ENCODE data around the gene NMD3.
A peak's percentile ranks its signal among the peaks of the same experiment; 100 is the strongest.

The NMD3 gene

DNA sequence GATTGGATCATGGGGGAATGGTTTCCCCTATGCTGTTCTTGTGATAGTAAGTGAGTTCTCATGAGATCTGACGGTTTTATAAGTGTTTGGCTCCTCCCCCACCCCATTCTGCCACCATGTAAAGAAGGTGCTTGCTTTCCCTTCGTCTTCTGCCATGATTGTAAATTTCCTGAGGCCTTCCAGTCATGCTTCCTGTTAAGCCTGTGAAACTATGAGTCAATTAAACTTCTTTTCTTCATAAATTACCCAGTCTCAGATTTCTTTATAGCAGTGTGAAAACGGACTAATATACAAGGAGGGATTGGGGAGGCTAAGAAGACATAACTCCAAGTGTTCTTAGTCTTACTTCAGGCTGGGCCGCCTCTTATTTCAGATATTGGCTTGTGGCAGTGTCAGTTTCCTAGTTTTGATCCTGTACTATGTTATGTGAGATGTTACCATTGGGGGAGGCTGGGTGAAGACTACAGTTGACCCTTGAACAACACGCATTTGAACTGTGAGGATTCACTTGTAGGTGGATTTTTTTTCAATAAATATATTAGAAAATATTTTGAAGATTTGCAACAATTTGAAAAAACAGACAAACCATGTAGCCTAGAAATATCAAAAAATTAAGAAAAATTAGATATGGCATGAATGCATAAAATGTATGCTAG, 44.9 kb downstream of the NMD3 start:
- Histone ChIP-seq H3K27me3 (ENCODE audit: insufficient read depth, poor library complexity, severe bottlenecking) (no peaks in the 10 kb centered on the region), H3K36me3 (ENCODE audit: low read depth) (peaks cover 22% of the 10 kb centered on the region), H3K27ac (ENCODE audit: poor library complexity, severe bottlenecking) (peak overlapping the region; percentile 91), H3K9me3 (ENCODE audit: severe bottlenecking) (peaks cover 2% of the 10 kb centered on the region), H3K4me3 (ENCODE audit: severe bottlenecking) (no peak overlapping the region), H3K4me1 (ENCODE audit: insufficient read depth, poor library complexity, severe bottlenecking) (peaks cover 33% of the 10 kb centered on the region)
- ATAC-seq (ENCODE audit: low read depth) = no peak
- no peak for DNase-seq (ENCODE audit: low spot score)
- TF ChIP-seq, protein P1, sequence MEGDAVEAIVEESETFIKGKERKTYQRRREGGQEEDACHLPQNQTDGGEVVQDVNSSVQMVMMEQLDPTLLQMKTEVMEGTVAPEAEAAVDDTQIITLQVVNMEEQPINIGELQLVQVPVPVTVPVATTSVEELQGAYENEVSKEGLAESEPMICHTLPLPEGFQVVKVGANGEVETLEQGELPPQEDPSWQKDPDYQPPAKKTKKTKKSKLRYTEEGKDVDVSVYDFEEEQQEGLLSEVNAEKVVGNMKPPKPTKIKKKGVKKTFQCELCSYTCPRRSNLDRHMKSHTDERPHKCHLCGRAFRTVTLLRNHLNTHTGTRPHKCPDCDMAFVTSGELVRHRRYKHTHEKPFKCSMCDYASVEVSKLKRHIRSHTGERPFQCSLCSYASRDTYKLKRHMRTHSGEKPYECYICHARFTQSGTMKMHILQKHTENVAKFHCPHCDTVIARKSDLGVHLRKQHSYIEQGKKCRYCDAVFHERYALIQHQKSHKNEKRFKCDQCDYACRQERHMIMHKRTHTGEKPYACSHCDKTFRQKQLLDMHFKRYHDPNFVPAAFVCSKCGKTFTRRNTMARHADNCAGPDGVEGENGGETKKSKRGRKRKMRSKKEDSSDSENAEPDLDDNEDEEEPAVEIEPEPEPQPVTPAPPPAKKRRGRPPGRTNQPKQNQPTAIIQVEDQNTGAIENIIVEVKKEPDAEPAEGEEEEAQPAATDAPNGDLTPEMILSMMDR (IDR thresholded peaks at IDR 0.05; ENCODE audit: poor library complexity, severe bottlenecking) = no peak

DNA sequence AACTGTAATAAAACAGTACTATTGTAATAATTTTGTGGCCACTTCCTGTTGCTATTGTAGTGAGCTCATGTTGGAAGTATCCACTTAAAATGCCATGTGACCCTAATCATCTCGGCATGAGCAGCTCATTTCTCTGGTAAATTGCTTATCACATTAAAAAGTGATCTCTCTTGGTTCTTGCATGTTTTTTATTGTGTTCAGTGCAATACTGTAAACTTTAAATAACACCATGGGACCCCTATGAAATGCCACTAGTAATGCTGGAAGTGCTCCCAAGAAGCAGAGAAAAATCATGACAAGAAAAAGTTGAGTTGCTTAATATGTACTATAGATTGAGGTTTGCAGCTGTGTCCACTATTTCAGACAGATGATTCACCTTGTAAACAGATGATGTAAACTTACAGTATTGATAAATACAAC, 45.6 kb downstream of the NMD3 start:
- DNase-seq (ENCODE audit: low spot score) (no peak), ATAC-seq (ENCODE audit: low read depth) (peak; percentile 86)
- Histone ChIP-seq H3K27ac (ENCODE audit: poor library complexity, severe bottlenecking) (peak overlapping the region; percentile 91), H3K9me3 (ENCODE audit: severe bottlenecking) (peaks cover 2% of the 10 kb centered on the region), H3K36me3 (ENCODE audit: low read depth) (peaks cover 22% of the 10 kb centered on the region), H3K27me3 (ENCODE audit: insufficient read depth, poor library complexity, severe bottlenecking) (no peaks in the 10 kb centered on the region), H3K4me1 (ENCODE audit: insufficient read depth, poor library complexity, severe bottlenecking) (peaks cover 33% of the 10 kb centered on the region), H3K4me3 (ENCODE audit: severe bottlenecking) (no peak overlapping the region)
- TF ChIP-seq, protein P1 (IDR thresholded peaks at IDR 0.05; ENCODE audit: poor library complexity, severe bottlenecking) = no peak

- H3K9me3 ChIP-seq (ENCODE audit: severe bottlenecking) = peaks cover 2% of the 10 kb centered on the region
Measured at GRCh38 chr3:161267646-161268045, 46.5 kb downstream of the NMD3 start.

GRCh38 chr3:161268601-161269000, 47.5 kb downstream of the NMD3 start:
- TF ChIP-seq, protein P1 (IDR thresholded peaks at IDR 0.05; ENCODE audit: poor library complexity, severe bottlenecking) = no peak
- ATAC-seq (ENCODE audit: low read depth) = no peak
- H3K4me1 ChIP-seq (ENCODE audit: insufficient read depth, poor library complexity, severe bottlenecking) = peaks cover 33% of the 10 kb centered on the region

More at GRCh38 chr3:161267646-161268045, 46.5 kb downstream of the NMD3 start:
- Histone ChIP-seq H3K4me3 (ENCODE audit: severe bottlenecking) (no peak overlapping the region), H3K27me3 (ENCODE audit: insufficient read depth, poor library complexity, severe bottlenecking) (no peaks in the 10 kb centered on the region), H3K36me3 (ENCODE audit: low read depth) (peaks cover 22% of the 10 kb centered on the region), H3K4me1 (ENCODE audit: insufficient read depth, poor library complexity, severe bottlenecking) (peaks cover 33% of the 10 kb centered on the region), H3K27ac (ENCODE audit: poor library complexity, severe bottlenecking) (peak overlapping the region; percentile 91)
- ATAC-seq (ENCODE audit: low read depth) (no peak), DNase-seq (ENCODE audit: low spot score) (no peak)
- TF ChIP-seq, protein P1 (IDR thresholded peaks at IDR 0.05; ENCODE audit: poor library complexity, severe bottlenecking) = no peak

DNA sequence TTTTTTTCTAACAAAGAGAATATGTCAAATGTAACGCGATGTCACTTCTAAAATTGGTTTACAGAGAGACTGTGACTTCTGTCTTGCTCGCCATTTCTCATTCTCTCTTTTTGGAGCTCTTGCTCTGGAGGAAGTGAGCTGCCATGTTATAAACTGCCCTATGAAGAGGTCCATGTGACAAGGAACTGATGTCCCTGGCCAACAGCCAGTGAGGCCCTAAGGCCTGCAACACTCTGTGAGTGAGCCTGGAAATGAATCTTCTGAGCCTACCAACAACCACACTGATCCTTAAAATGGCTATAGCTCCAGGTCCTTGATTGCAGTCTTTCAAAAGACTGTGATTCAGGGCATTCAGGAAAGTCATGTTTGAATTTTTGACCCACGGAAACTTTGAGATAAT, 49.9 kb downstream of the NMD3 start:
- H3K4me3 ChIP-seq (ENCODE audit: severe bottlenecking) = no peak overlapping the region
- DNase-seq (ENCODE audit: low spot score) = no peak
- no peak overlapping the region for H3K27ac ChIP-seq (ENCODE audit: poor library complexity, severe bottlenecking)
- H3K9me3 ChIP-seq (ENCODE audit: severe bottlenecking) = no peaks in the 10 kb centered on the region
- ATAC-seq (ENCODE audit: low read depth) = no peak
- no peaks in the 10 kb centered on the region for H3K27me3 ChIP-seq (ENCODE audit: insufficient read depth, poor library complexity, severe bottlenecking)
- H3K36me3 ChIP-seq (ENCODE audit: low read depth) = 0 out of 2 replicates have a peak, but pooled peaks cover 3% of the 10 kb centered on the region
- peaks cover 23% of the 10 kb centered on the region for H3K4me1 ChIP-seq (ENCODE audit: insufficient read depth, poor library complexity, severe bottlenecking)
- TF ChIP-seq, protein P1 (IDR thresholded peaks at IDR 0.05; ENCODE audit: poor library complexity, severe bottlenecking) = no peak

More at GRCh38 chr3:161268601-161269000, 47.5 kb downstream of the NMD3 start:
- Histone ChIP-seq H3K27ac (ENCODE audit: poor library complexity, severe bottlenecking) (no peak overlapping the region), H3K9me3 (ENCODE audit: severe bottlenecking) (peaks cover 2% of the 10 kb centered on the region), H3K4me3 (ENCODE audit: severe bottlenecking) (no peak overlapping the region), H3K36me3 (ENCODE audit: low read depth) (peaks cover 19% of the 10 kb centered on the region), H3K27me3 (ENCODE audit: insufficient read depth, poor library complexity, severe bottlenecking) (no peaks in the 10 kb centered on the region)
- DNase-seq (ENCODE audit: low spot score) = no peak
